Natural killer cell treated with Interleukin-12 subunit alpha and Interleukin-12 subunit beta and Interleukin-15 and Interleukin-18, amount 100 ng/mL, for 72 hours (primary cell): ENCODE measurements around the gene GSK3B. TPM values are rescaled to one million over a fixed set of nuclear protein-coding genes. Genes with fewer than 3 reads are reported as not detected.

Experiments used
- ATAC-seq, 2 donors: fragments of 150-1000 bp; cut with Tn5 transposase in 1 of 2; sonication (Bioruptor Pico), chemical (Tn5 transposase) in 1 of 2; 2 replicates each; pipeline ENCODE4 v1.10.0; 2021
- DNase-seq: peaks from one replicate; pipeline ENCODE4 v3.0.0; 2022; ENCODE audit warnings: low spot score
- H3K27ac Mint-ChIP-seq, 2 donors: 1 replicate in 1 of 2; 2 replicates in 1 of 2; pipeline ENCODE4 v1.8.0; 2022; ENCODE audit warnings: mixed read lengths in 2 of 2, mild to moderate bottlenecking in 1 of 2, moderate library complexity in 1 of 2
- H3K27me3 Mint-ChIP-seq, 2 donors: 1 replicate in 1 of 2; 2 replicates in 1 of 2; pipeline ENCODE4 v1.8.0; 2022; ENCODE audit warnings: mixed read lengths in 2 of 2
- H3K36me3 Mint-ChIP-seq: one replicate; pipeline ENCODE4 v1.8.0; 2022; ENCODE audit warnings: mixed read lengths
- H3K4me1 Mint-ChIP-seq, 2 donors: 1 replicate in 1 of 2; 2 replicates in 1 of 2; pipeline ENCODE4 v1.8.0; 2022; ENCODE audit warnings: low read depth in 2 of 2, mixed read lengths in 2 of 2, mild to moderate bottlenecking in 1 of 2
- H3K4me3 Mint-ChIP-seq: one replicate; pipeline ENCODE4 v1.8.0; 2022; ENCODE audit warnings: mixed read lengths
- H3K9me3 Mint-ChIP-seq: 2 replicates; pipeline ENCODE4 v1.8.0; 2022; ENCODE audit warnings: mixed read lengths
- total RNA-seq, 2 donors: library from RNA; stranded (reverse); gene quantifications; one replicate each; pipeline ENCODE4 v1.2.3, GENCODE V29; 2022

GSK3B gene
- total RNA-seq, 2 donors from 2014 or later, result 43.9 to 44.3 TPM

GRCh38 chr3:119880966-119881365 is 213.3 kb downstream of the GSK3B start:
- H3K27ac Mint-ChIP-seq, result no peak overlapping the region
- DNase-seq, result no peak
- H3K4me3 Mint-ChIP-seq, result no peak overlapping the region
- ATAC-seq, result no peak
- no peaks in the 10 kb centered on the region for H3K27me3 Mint-ChIP-seq
- H3K9me3 Mint-ChIP-seq, result no peaks in the 10 kb centered on the region
- peaks cover 3 to 16% of the 10 kb centered on the region in 2 donors for H3K4me1 Mint-ChIP-seq
- H3K36me3 Mint-ChIP-seq, result peaks cover 6% of the 10 kb centered on the region

GRCh38 chr3:119873646-119874045 is 220.6 kb downstream of the GSK3B start:
- Mint-ChIP-seq H3K27me3 (no peaks in the 10 kb centered on the region), H3K4me1 (peaks cover 11 to 20% of the 10 kb centered on the region in 2 donors)

GRCh38 chr3:119872773-119873172 is 221.5 kb downstream of the GSK3B start:
- no peak for ATAC-seq
- H3K27me3 Mint-ChIP-seq, result no peaks in the 10 kb centered on the region
- H3K4me1 Mint-ChIP-seq, result peaks cover 15 to 22% of the 10 kb centered on the region in 2 donors
- no peaks in the 10 kb centered on the region for H3K9me3 Mint-ChIP-seq
- no peak for DNase-seq
- H3K27ac Mint-ChIP-seq, result no peak overlapping the region
- H3K4me3 Mint-ChIP-seq, result no peak overlapping the region
- no peaks in the 10 kb centered on the region for H3K36me3 Mint-ChIP-seq

More at GRCh38 chr3:119873646-119874045, 220.6 kb downstream of the GSK3B start:
- no peak overlapping the region for H3K27ac Mint-ChIP-seq
- DNase-seq (no peak), ATAC-seq (no peak)
- no peaks in the 10 kb centered on the region for H3K36me3 Mint-ChIP-seq
- no peaks in the 10 kb centered on the region for H3K9me3 Mint-ChIP-seq
- H3K4me3 Mint-ChIP-seq, result no peak overlapping the region

- H3K27ac Mint-ChIP-seq, result peak overlapping the region in 1 of 2 donors; percentile 4
- DNase-seq (no peak), ATAC-seq (no peak)
- H3K4me3 Mint-ChIP-seq, result no peak overlapping the region
- no peaks in the 10 kb centered on the region for H3K27me3 Mint-ChIP-seq
- peaks cover 17 to 23% of the 10 kb centered on the region in 2 donors for H3K4me1 Mint-ChIP-seq
- no peaks in the 10 kb centered on the region for H3K36me3 Mint-ChIP-seq
- H3K9me3 Mint-ChIP-seq, result no peaks in the 10 kb centered on the region
Observed at GRCh38 chr3:119871571-119871970, 222.7 kb downstream of the GSK3B start.

GRCh38 chr3:119870512-119870911 is 223.7 kb downstream of the GSK3B start:
- H3K4me1 Mint-ChIP-seq, result peaks cover 17 to 23% of the 10 kb centered on the region in 2 donors
- no peak overlapping the region for H3K4me3 Mint-ChIP-seq
- no peak for ATAC-seq
- no peak for DNase-seq
- H3K9me3 Mint-ChIP-seq, result no peaks in the 10 kb centered on the region
- H3K27ac Mint-ChIP-seq, result no peak overlapping the region
- no peaks in the 10 kb centered on the region for H3K27me3 Mint-ChIP-seq
- H3K36me3 Mint-ChIP-seq, result no peaks in the 10 kb centered on the region

GRCh38 chr3:119864476-119864875 is 229.8 kb downstream of the GSK3B start:
- ATAC-seq, result no peak

GRCh38 chr3:119862616-119863015 is 231.6 kb downstream of the GSK3B start:
- ATAC-seq (peak in 1 of 2 donors; percentile 53), DNase-seq (no peak)
- H3K4me1 Mint-ChIP-seq, result peaks cover 4 to 24% of the 10 kb centered on the region in 2 donors
- no peak overlapping the region for H3K4me3 Mint-ChIP-seq
- peaks cover 18% of the 10 kb centered on the region for H3K36me3 Mint-ChIP-seq
- H3K27me3 Mint-ChIP-seq, result no peaks in the 10 kb centered on the region
- no peaks in the 10 kb centered on the region for H3K9me3 Mint-ChIP-seq
- peak overlapping the region in 1 of 2 donors; percentile 50 for H3K27ac Mint-ChIP-seq

More at GRCh38 chr3:119864476-119864875, 229.8 kb downstream of the GSK3B start:
- no peaks in the 10 kb centered on the region for H3K27me3 Mint-ChIP-seq
- no peak for DNase-seq
- peaks cover 9% of the 10 kb centered on the region for H3K36me3 Mint-ChIP-seq
- H3K4me3 Mint-ChIP-seq, result no peak overlapping the region
- no peak overlapping the region for H3K27ac Mint-ChIP-seq
- peaks cover 10 to 23% of the 10 kb centered on the region in 2 donors for H3K4me1 Mint-ChIP-seq
- no peaks in the 10 kb centered on the region for H3K9me3 Mint-ChIP-seq

GRCh38 chr3:119861681-119862080 is 232.6 kb downstream of the GSK3B start:
- Mint-ChIP-seq H3K4me3 (no peak overlapping the region), H3K36me3 (peaks cover 25% of the 10 kb centered on the region), H3K4me1 (peaks cover 4 to 28% of the 10 kb centered on the region in 2 donors), H3K27me3 (no peaks in the 10 kb centered on the region), H3K27ac (no peak overlapping the region), H3K9me3 (no peaks in the 10 kb centered on the region)
- DNase-seq (no peak), ATAC-seq (no peak)

GRCh38 chr3:119859728-119860127 is 234.5 kb downstream of the GSK3B start:
- ATAC-seq (no peak), DNase-seq (no peak)
- peak overlapping the region in 1 of 2 donors; percentile 7 for H3K27ac Mint-ChIP-seq
- H3K36me3 Mint-ChIP-seq, result peaks cover 33% of the 10 kb centered on the region
- no peaks in the 10 kb centered on the region for H3K27me3 Mint-ChIP-seq
- no peak overlapping the region for H3K4me3 Mint-ChIP-seq
- H3K4me1 Mint-ChIP-seq, result peaks cover 4 to 28% of the 10 kb centered on the region in 2 donors
- H3K9me3 Mint-ChIP-seq, result no peaks in the 10 kb centered on the region

GRCh38 chr3:119858957-119859356 is 235.3 kb downstream of the GSK3B start:
- Mint-ChIP-seq H3K4me3 (no peak overlapping the region), H3K4me1 (peaks cover 4 to 28% of the 10 kb centered on the region in 2 donors), H3K9me3 (no peaks in the 10 kb centered on the region), H3K27me3 (no peaks in the 10 kb centered on the region), H3K36me3 (peaks cover 40% of the 10 kb centered on the region), H3K27ac (no peak overlapping the region)
- ATAC-seq (no peak), DNase-seq (no peak)

GRCh38 chr3:119856695-119857094 is 237.6 kb downstream of the GSK3B start:
- H3K4me1 Mint-ChIP-seq, result peaks cover 4 to 19% of the 10 kb centered on the region in 2 donors
- no peaks in the 10 kb centered on the region for H3K9me3 Mint-ChIP-seq
- DNase-seq, result no peak
- H3K27me3 Mint-ChIP-seq, result no peaks in the 10 kb centered on the region
- H3K4me3 Mint-ChIP-seq, result no peak overlapping the region
- H3K36me3 Mint-ChIP-seq, result peaks cover 31% of the 10 kb centered on the region
- ATAC-seq, result no peak
- H3K27ac Mint-ChIP-seq, result no peak overlapping the region

- Mint-ChIP-seq H3K36me3 (peaks cover 7% of the 10 kb centered on the region), H3K4me3 (no peak overlapping the region), H3K4me1 (peaks cover 17 to 21% of the 10 kb centered on the region in 2 donors), H3K9me3 (peaks cover under 1% of the 10 kb centered on the region), H3K27me3 (no peaks in the 10 kb centered on the region), H3K27ac (no peak overlapping the region)
- DNase-seq, result no peak
- no peak for ATAC-seq
Observed at GRCh38 chr3:119849126-119849525, 245.1 kb downstream of the GSK3B start.

GRCh38 chr3:119841808-119842471 is 252.3 kb downstream of the GSK3B start:
- peaks cover 10% of the 10 kb centered on the region for H3K36me3 Mint-ChIP-seq
- H3K4me1 Mint-ChIP-seq, result peaks cover 19 to 27% of the 10 kb centered on the region in 2 donors
- H3K27me3 Mint-ChIP-seq, result no peaks in the 10 kb centered on the region
- DNase-seq (no peak), ATAC-seq (no peak)
- no peak overlapping the region for H3K27ac Mint-ChIP-seq
- peaks cover 5% of the 10 kb centered on the region for H3K9me3 Mint-ChIP-seq
- no peak overlapping the region for H3K4me3 Mint-ChIP-seq

GRCh38 chr3:119835556-119835955 is 258.7 kb downstream of the GSK3B start:
- Mint-ChIP-seq H3K9me3 (no peaks in the 10 kb centered on the region), H3K36me3 (no peaks in the 10 kb centered on the region), H3K4me1 (peaks cover 5 to 15% of the 10 kb centered on the region in 2 donors), H3K27me3 (no peaks in the 10 kb centered on the region), H3K4me3 (no peak overlapping the region), H3K27ac (no peak overlapping the region)
- DNase-seq (no peak), ATAC-seq (no peak)
